Sigmoid colon (tissue), 4 donors: ENCODE results near the gene CCDC188.

ENCODE experiments used
- EP300 ChIP-seq, 4 donors: sonication (generic); formaldehyde crosslinking; IDR thresholded peaks; one replicate each; pipeline ENCODE4 v1.6.1; 2017; ENCODE audit warnings: antibody characterized with exemption in 4 of 4
- TF ChIP-seq, protein P1 (sequence below), 4 experiments: fragments of 450-650 bp in 3 of 4; fragments of 200-600 bp in 1 of 4; IDR thresholded peaks; one replicate each; pipeline ENCODE4 v1.5.1; 2016 to 2019; ENCODE audit warnings: antibody characterized with exemption in 4 of 4, mild to moderate bottlenecking in 3 of 4, moderate library complexity in 2 of 4

DNA sequence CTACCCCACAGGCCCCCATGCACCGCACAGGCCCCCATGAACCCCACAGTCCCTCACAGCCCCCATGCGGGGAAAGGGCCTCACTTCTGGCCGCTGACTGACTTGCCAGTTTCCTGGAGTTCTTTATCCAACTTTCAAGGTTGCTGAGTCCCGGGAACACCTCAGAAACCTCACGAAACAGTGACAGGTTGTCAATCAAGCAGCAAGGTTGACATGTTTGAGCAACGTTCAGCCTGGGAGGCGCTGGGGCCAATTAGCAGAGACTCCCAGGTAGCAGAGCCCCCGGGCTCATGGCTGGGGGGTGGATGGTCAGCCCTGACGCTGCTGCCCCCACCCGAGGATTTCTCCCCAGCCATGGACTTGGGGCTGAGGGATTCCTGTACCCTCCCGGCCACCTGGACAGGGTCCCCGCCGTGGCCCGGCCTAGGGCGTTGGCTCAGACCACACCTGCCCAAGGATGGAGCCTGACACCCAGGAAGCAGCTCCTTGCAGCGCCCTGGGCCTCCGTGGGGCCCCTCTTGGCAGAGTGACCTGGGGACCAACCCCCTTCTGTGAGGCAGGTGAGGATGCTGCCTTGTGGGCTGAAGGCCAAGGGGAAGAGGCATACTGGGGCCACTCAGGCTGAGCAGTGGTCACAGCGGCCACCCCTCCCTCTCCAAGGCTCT, 33.8 kb upstream of the CCDC188 start:
- no peak for TF ChIP-seq EP300 (IDR thresholded peaks at IDR 0.05)
- TF ChIP-seq, protein P1, sequence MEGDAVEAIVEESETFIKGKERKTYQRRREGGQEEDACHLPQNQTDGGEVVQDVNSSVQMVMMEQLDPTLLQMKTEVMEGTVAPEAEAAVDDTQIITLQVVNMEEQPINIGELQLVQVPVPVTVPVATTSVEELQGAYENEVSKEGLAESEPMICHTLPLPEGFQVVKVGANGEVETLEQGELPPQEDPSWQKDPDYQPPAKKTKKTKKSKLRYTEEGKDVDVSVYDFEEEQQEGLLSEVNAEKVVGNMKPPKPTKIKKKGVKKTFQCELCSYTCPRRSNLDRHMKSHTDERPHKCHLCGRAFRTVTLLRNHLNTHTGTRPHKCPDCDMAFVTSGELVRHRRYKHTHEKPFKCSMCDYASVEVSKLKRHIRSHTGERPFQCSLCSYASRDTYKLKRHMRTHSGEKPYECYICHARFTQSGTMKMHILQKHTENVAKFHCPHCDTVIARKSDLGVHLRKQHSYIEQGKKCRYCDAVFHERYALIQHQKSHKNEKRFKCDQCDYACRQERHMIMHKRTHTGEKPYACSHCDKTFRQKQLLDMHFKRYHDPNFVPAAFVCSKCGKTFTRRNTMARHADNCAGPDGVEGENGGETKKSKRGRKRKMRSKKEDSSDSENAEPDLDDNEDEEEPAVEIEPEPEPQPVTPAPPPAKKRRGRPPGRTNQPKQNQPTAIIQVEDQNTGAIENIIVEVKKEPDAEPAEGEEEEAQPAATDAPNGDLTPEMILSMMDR (IDR thresholded peaks at IDR 0.05) = no peak
